Colonic mucosa (tissue), 4 donors: ENCODE measurements around the gene TTC24. TPM values are rescaled to one million over a fixed set of nuclear protein-coding genes. Genes with fewer than 3 reads are reported as not detected.

Experiments used
- DNase-seq: peaks from one replicate; pipeline ENCODE4 v3.0.0-alpha.2; 2020
- H3K27ac ChIP-seq: fragments of 200-600 bp; one replicate; pipeline ENCODE4 v1.8.0; 2021
- H3K27me3 ChIP-seq: fragments of 200-600 bp; one replicate; pipeline ENCODE4 v1.8.0; 2021
- H3K36me3 ChIP-seq: fragments of 200-600 bp; one replicate; pipeline ENCODE4 v1.8.0; 2021
- H3K4me1 ChIP-seq: fragments of 200-600 bp; one replicate; pipeline ENCODE4 v1.8.0; 2021; ENCODE audit warnings: mild to moderate bottlenecking
- H3K4me3 ChIP-seq: fragments of 200-600 bp; one replicate; pipeline ENCODE4 v1.8.0; 2021
- H3K9ac ChIP-seq, 2 donors: one replicate each; pipeline ENCODE4 v1.7.0; 2013; ENCODE audit warnings: control low read depth in 2 of 2, low read depth in 2 of 2, low read length in 2 of 2
- H3K9me3 ChIP-seq: fragments of 200-600 bp; one replicate; pipeline ENCODE4 v1.8.0; 2021
- CTCF ChIP-seq: fragments of 200-600 bp; IDR thresholded peaks from one replicate; pipeline ENCODE4 v1.8.0; 2022; ENCODE audit warnings: antibody characterized with exemption, mild to moderate bottlenecking
- intact Hi-C: fragments of 100-400 bp; cut with DNase I; formaldehyde crosslinking; loops from one replicate; pipeline ENCODE4 v1.14.1; 2022
- total RNA-seq, 2 donors: library from RNA; stranded (reverse); fragmentation: NEBNext Ultra II Directional in 1 of 2; extraction: Animal tissue kit (Norgen Biotek cat#: 25700) in 1 of 2; gene quantifications; one replicate each; pipeline ENCODE4 v1.2.1, GENCODE V29; 2021
- donor health status: healthy.
- donor health status: DM: no; HTN: no; CAD: no.
- donor health status: DM: no; HTN: no; CAD: no.

Gene TTC24
- total RNA-seq, 2 donors from 2014 or later, result not detected

- Histone ChIP-seq H3K27me3 (no peaks in the 10 kb centered on the region), H3K9ac (peak within 1 kb of the TSS; percentile 4 to 68), H3K4me1 (peaks cover 5% of the 10 kb centered on the region), H3K27ac (peak within 1 kb of the TSS; percentile 66), H3K36me3 (no peaks in the 10 kb centered on the region), H3K4me3 (peak within 1 kb of the TSS; percentile 54), H3K9me3 (no peaks in the 10 kb centered on the region)
- no peak for TF ChIP-seq CTCF
- intact Hi-C loops, result loop anchor here (5.0 kb wide), 1 partner anchor 60 kb away; no protein-coding TSS in a partner anchor
- peak; percentile 94 for DNase-seq
Observed at GRCh38 chr1:156571919-156572662, 7.4 kb upstream of the TTC24 start, which contains the start of gene IQGAP3. IQGAP3 (minus strand) TSS chr1:156572565; CDS start chr1:156572529, 36 bp downstream.

GRCh38 chr1:156572663-156573018 is 6.9 kb upstream of the TTC24 start:
- Histone ChIP-seq H3K4me1 (peaks cover 5% of the 10 kb centered on the region), H3K27ac (no peak overlapping the region), H3K36me3 (no peaks in the 10 kb centered on the region), H3K27me3 (no peaks in the 10 kb centered on the region), H3K4me3 (peak overlapping the region; percentile 54), H3K9me3 (no peaks in the 10 kb centered on the region), H3K9ac (peak overlapping the region in 1 of 2 donors; percentile 68)
- intact Hi-C loops, result loop anchor here (5.0 kb wide), 1 partner anchor 60 kb away; no protein-coding TSS in a partner anchor
- no peak for DNase-seq
- TF ChIP-seq CTCF, result no peak

- Histone ChIP-seq H3K4me1 (peaks cover 5% of the 10 kb centered on the region), H3K4me3 (no peak overlapping the region), H3K9ac (no peak overlapping the region), H3K27ac (no peak overlapping the region), H3K36me3 (no peaks in the 10 kb centered on the region), H3K9me3 (no peaks in the 10 kb centered on the region), H3K27me3 (no peaks in the 10 kb centered on the region)
- TF ChIP-seq CTCF, result no peak
- intact Hi-C loops, result loop anchor here (5.0 kb wide), 1 partner anchor 62 kb away; no protein-coding TSS in a partner anchor
- no peak for DNase-seq
Observed at GRCh38 chr1:156574039-156574633, 5.4 kb upstream of the TTC24 start.

GRCh38 chr1:156577550-156577949 is 2.0 kb upstream of the TTC24 start:
- Histone ChIP-seq H3K9ac (peak overlapping the region in 1 of 2 donors; percentile 34), H3K36me3 (no peaks in the 10 kb centered on the region), H3K9me3 (no peaks in the 10 kb centered on the region), H3K27ac (peak overlapping the region; percentile 47), H3K4me1 (no peaks in the 10 kb centered on the region), H3K4me3 (no peak overlapping the region), H3K27me3 (no peaks in the 10 kb centered on the region)
- no peak for TF ChIP-seq CTCF
- intact Hi-C loops, result no loop called here
- no peak for DNase-seq

- Histone ChIP-seq H3K9me3 (no peaks in the 10 kb centered on the region), H3K36me3 (no peaks in the 10 kb centered on the region), H3K9ac (peak overlapping the region in 1 of 2 donors; percentile 34), H3K4me1 (no peaks in the 10 kb centered on the region), H3K27me3 (no peaks in the 10 kb centered on the region), H3K4me3 (no peak overlapping the region), H3K27ac (peak overlapping the region; percentile 47)
- DNase-seq, result no peak
- TF ChIP-seq CTCF, result no peak
- intact Hi-C loops, result no loop called here
Observed at GRCh38 chr1:156578055-156578454, 1.5 kb upstream of the TTC24 start.
